ENCODE results near the gene HSF2. TPM values are rescaled to one million over a fixed set of nuclear protein-coding genes. Genes with fewer than 3 reads are reported as not detected.

The HSF2 gene
- 24.9 and 31.5 TPM in 2 replicates for total RNA-seq
- polyA plus RNA-seq = 26.2 and 30.0 TPM in 2 replicates
- 10.1 and 10.5 TPM in 2 replicates for polyA plus RNA-seq (2012)
- 15.0 and 17.0 TPM in 2 replicates for polyA minus RNA-seq (ENCODE audit: low replicate concordance)

- Histone ChIP-seq H2AFZ (ENCODE audit: low read length) (peak within 1 kb of the TSS; percentile 99), H3K27me3 (ENCODE audit: control insufficient read depth, insufficient read depth, low read length) (no peaks in the 10 kb centered on the region), H3K36me3 (ENCODE audit: control insufficient read depth, insufficient read depth, low read length) (no peaks in the 10 kb centered on the region), H3K4me1 (ENCODE audit: control insufficient read depth, extremely low read depth, insufficient read depth, low read length) (peaks cover 6% of the 10 kb centered on the region), H3K27ac (ENCODE audit: insufficient read depth, low read length) (peak within 1 kb of the TSS; percentile 83), H3K9ac (ENCODE audit: insufficient read depth, low read length) (peak within 1 kb of the TSS; percentile 95), H3K4me3 (replicated peaks in 1 of 4; ENCODE audit: control extremely low read depth in 1 of 4, insufficient read depth in 1 of 4, low read depth in 3 of 4, low read length in 4 of 4) (peak within 1 kb of the TSS; percentile 75 to 95 (median 92)), H3K4me2 (ENCODE audit: extremely low read depth, insufficient read depth, low read length) (peak within 1 kb of the TSS; percentile 84), H3K79me2 (ENCODE audit: control insufficient read depth, insufficient read depth, low read length) (peaks cover 38% of the 10 kb centered on the region), H4K20me1 (ENCODE audit: control insufficient read depth, extremely low read depth, insufficient read depth, low read length) (no peaks in the 10 kb centered on the region), H3K9me3 (ENCODE audit: control insufficient read depth, insufficient read depth, low read depth, low read length) (no peaks in the 10 kb centered on the region)
- TF ChIP-seq CTCF (conservative IDR thresholded peaks at IDR 0.05 in 1 of 2, IDR thresholded peaks at IDR 0.05 in 1 of 2; ENCODE audit: low read depth in 1 of 2, low read length in 2 of 2) (peak; percentile 17 to 23), EZH2 (IDR thresholded peaks at IDR 0.05; ENCODE audit: low read length, missing control alignments) (no peak)
- peak; percentile 98 to 99 for DNase-seq (ENCODE audit: low read depth in 2 of 2)
These were observed at the start of gene HSF2 for GRCh38 chr6:122399348-122400120. Gene HSF2, plus strand, starts transcription at chr6:122399652. Its CDS starts 86 bp downstream, at chr6:122399738.

- Histone ChIP-seq H3K9ac (ENCODE audit: insufficient read depth, low read length) (no peak overlapping the region), H3K36me3 (ENCODE audit: control insufficient read depth, insufficient read depth, low read length) (no peaks in the 10 kb centered on the region), H3K4me2 (ENCODE audit: extremely low read depth, insufficient read depth, low read length) (no peak overlapping the region), H3K79me2 (ENCODE audit: control insufficient read depth, insufficient read depth, low read length) (no peaks in the 10 kb centered on the region), H3K27me3 (ENCODE audit: control insufficient read depth, insufficient read depth, low read length) (no peaks in the 10 kb centered on the region), H4K20me1 (ENCODE audit: control insufficient read depth, extremely low read depth, insufficient read depth, low read length) (no peaks in the 10 kb centered on the region), H2AFZ (ENCODE audit: low read length) (no peak overlapping the region), H3K27ac (ENCODE audit: insufficient read depth, low read length) (no peak overlapping the region), H3K9me3 (ENCODE audit: control insufficient read depth, insufficient read depth, low read depth, low read length) (no peaks in the 10 kb centered on the region), H3K4me3 (replicated peaks in 1 of 4; ENCODE audit: control extremely low read depth in 1 of 4, insufficient read depth in 1 of 4, low read depth in 3 of 4, low read length in 4 of 4) (no peak overlapping the region), H3K4me1 (ENCODE audit: control insufficient read depth, extremely low read depth, insufficient read depth, low read length) (no peaks in the 10 kb centered on the region)
- no peak for DNase-seq (ENCODE audit: low read depth in 2 of 2)
- TF ChIP-seq CTCF (conservative IDR thresholded peaks at IDR 0.05 in 1 of 2, IDR thresholded peaks at IDR 0.05 in 1 of 2; ENCODE audit: low read depth in 1 of 2, low read length in 2 of 2) (no peak), EZH2 (IDR thresholded peaks at IDR 0.05; ENCODE audit: low read length, missing control alignments) (no peak)
These were observed 46.3 kb upstream of the HSF2 start for GRCh38 chr6:122352981-122353664.

GRCh38 chr6:122360809-122361208, 38.6 kb upstream of the HSF2 start:
- no peak for DNase-seq (ENCODE audit: low read depth in 2 of 2)
- Histone ChIP-seq H3K27ac (ENCODE audit: insufficient read depth, low read length) (no peak overlapping the region), H3K4me2 (ENCODE audit: extremely low read depth, insufficient read depth, low read length) (no peak overlapping the region), H3K36me3 (ENCODE audit: control insufficient read depth, insufficient read depth, low read length) (no peaks in the 10 kb centered on the region), H3K27me3 (ENCODE audit: control insufficient read depth, insufficient read depth, low read length) (no peaks in the 10 kb centered on the region), H3K4me1 (ENCODE audit: control insufficient read depth, extremely low read depth, insufficient read depth, low read length) (no peaks in the 10 kb centered on the region), H3K4me3 (replicated peaks in 1 of 4; ENCODE audit: control extremely low read depth in 1 of 4, insufficient read depth in 1 of 4, low read depth in 3 of 4, low read length in 4 of 4) (no peak overlapping the region), H3K9me3 (ENCODE audit: control insufficient read depth, insufficient read depth, low read depth, low read length) (no peaks in the 10 kb centered on the region), H4K20me1 (ENCODE audit: control insufficient read depth, extremely low read depth, insufficient read depth, low read length) (no peaks in the 10 kb centered on the region), H3K9ac (ENCODE audit: insufficient read depth, low read length) (no peak overlapping the region), H2AFZ (ENCODE audit: low read length) (no peak overlapping the region), H3K79me2 (ENCODE audit: control insufficient read depth, insufficient read depth, low read length) (no peaks in the 10 kb centered on the region)
- no peak for TF ChIP-seq CTCF (conservative IDR thresholded peaks at IDR 0.05 in 1 of 2, IDR thresholded peaks at IDR 0.05 in 1 of 2; ENCODE audit: low read depth in 1 of 2, low read length in 2 of 2)
- TF ChIP-seq EZH2 (IDR thresholded peaks at IDR 0.05; ENCODE audit: low read length, missing control alignments) = no peak

Measured in fibroblast of lung (primary cell).